Type B pancreatic cell (in vitro differentiated cells): ENCODE results near the gene DAD1. TPM values are rescaled to one million over a fixed set of nuclear protein-coding genes. Genes with fewer than 3 reads are reported as not detected.
"Not testable (repeated sequence)": the region's sequence is repeated elsewhere in the genome, so short reads cannot be mapped to it uniquely, and the experiment has no call there.

Experiments used
- DNase-seq: peaks from one replicate; pipeline ENCODE4 v3.0.0; 2021; ENCODE audit warnings: mixed read lengths; ENCODE audit not compliant: unreplicated experiment; ENCODE audit errors: extremely low spot score
- H3K27ac Mint-ChIP-seq: 2 replicates; pipeline ENCODE4 v1.8.0; 2021; ENCODE audit warnings: mild to moderate bottlenecking, mixed read lengths
- H3K27me3 Mint-ChIP-seq: 2 replicates; pipeline ENCODE4 v1.8.0; 2021; ENCODE audit warnings: mixed read lengths
- H3K36me3 Mint-ChIP-seq: 2 replicates; pipeline ENCODE4 v1.8.0; 2021; ENCODE audit warnings: mixed read lengths
- H3K4me1 Mint-ChIP-seq: one replicate; pipeline ENCODE4 v1.8.0; 2021; ENCODE audit warnings: mixed read lengths; ENCODE audit not compliant: unreplicated experiment
- H3K4me3 Mint-ChIP-seq: 2 replicates; pipeline ENCODE4 v1.8.0; 2021; ENCODE audit warnings: mild to moderate bottlenecking, mixed read lengths
- H3K9me3 Mint-ChIP-seq: 2 replicates; pipeline ENCODE4 v1.8.0; 2021; ENCODE audit warnings: mixed read lengths
- CTCF ChIP-seq: fragments of 200-600 bp; sonication (generic); conservative IDR thresholded peaks from 2 replicates; pipeline ENCODE4 v1.5.0; 2021; ENCODE audit warnings: antibody characterized with exemption, mild to moderate bottlenecking
- long read RNA-seq: library from polyadenylated mRNA; unstranded; transcript quantifications from one replicate; pipeline ENCODE4 v2.0.0, GENCODE V29; 2020
- total RNA-seq: library from RNA; stranded (reverse); gene quantifications from 2 replicates; pipeline ENCODE4 v1.2.1, GENCODE V29; 2021; ENCODE audit warnings: low replicate concordance

Gene DAD1
- 191 and 228 TPM in 2 replicates for total RNA-seq
- long read RNA-seq, transcript DAD1-201 (3 exons, 731 nt): major isoform, 106 of 113 reads
- long read RNA-seq, partial matches to known transcripts: 2 of 113 reads
- long read RNA-seq, other reads (novel, unspliced or antisense): 3 of 113 reads

DNA sequence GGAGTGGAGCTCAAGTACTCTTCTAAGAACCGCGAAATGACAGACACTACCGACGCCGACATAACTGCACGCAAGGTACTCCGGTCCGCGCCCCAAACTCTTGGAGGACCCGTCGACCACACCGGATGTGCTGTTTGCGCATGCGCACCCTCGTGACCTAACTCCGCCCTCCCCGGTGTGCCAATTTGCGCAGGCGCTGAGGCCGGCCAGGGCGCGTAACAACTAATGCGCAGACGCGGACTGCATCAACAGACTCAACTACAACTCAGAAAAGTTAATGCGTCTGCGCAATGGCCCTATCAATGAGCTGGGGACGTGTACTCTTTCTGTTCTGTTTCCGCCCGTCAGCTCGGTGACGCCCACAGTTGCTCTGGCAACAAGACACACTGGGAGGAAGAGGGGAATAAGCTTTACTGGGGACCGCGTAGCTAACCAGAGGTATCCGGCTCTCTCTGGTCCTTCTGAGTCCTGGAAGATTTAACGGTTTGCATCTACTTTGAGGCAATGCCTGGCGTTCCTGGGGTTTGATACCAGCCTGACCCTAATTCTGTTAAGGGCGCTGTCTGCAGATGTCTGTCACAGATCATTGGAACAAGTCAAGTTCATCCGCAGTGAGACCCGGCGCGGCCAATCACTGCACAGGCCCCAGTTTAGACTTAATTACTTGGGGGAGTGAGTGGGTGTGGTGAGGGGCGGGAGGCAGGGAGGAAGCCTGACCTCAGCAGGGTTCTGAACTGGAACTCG is at the start of gene DAD1:
Gene DAD1 (minus strand): TSS at position 129 of the 744 bp plus-strand sequence. CDS start 67 bp downstream, at position 62.
- DNase-seq: peak; percentile 100
- H3K9me3 Mint-ChIP-seq: no peaks in the 10 kb centered on the region
- peak within 1 kb of the TSS; percentile 96 for H3K27ac Mint-ChIP-seq
- peaks cover 25% of the 10 kb centered on the region for H3K27me3 Mint-ChIP-seq
- peaks cover 15% of the 10 kb centered on the region for H3K36me3 Mint-ChIP-seq
- TF ChIP-seq CTCF: no peak
- H3K4me3 Mint-ChIP-seq: peak within 1 kb of the TSS; percentile 93
- peaks cover 34% of the 10 kb centered on the region for H3K4me1 Mint-ChIP-seq

DNA sequence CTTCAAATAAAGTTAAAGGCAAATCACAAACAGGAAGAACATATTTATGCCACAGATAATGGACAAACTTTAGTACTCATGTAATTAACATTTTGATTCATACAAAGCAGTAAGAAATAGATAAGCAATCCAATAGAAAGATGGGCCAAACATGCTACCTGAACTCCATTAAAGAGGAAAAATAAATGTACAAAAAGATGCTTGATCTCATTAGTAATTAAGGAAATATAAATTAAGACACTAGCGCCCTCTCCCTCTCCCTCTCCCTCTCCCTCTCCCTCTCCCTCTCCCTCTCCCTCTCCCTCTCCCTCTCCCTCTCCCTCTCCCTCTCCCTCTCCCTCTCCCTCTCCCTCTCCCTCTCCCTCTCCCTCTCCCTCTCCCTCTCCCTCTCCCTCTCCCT is 47.0 kb upstream of the DAD1 start:
- H3K9me3 Mint-ChIP-seq: not testable (repeated sequence)

GRCh38 chr14:22634233-22634900 is 45.3 kb upstream of the DAD1 start:
- no peak for DNase-seq
- TF ChIP-seq CTCF: no peak
- H3K9me3 Mint-ChIP-seq: peaks cover 17% of the 10 kb centered on the region
- no peak overlapping the region for H3K4me3 Mint-ChIP-seq
- H3K36me3 Mint-ChIP-seq: no peaks in the 10 kb centered on the region
- H3K4me1 Mint-ChIP-seq: no peaks in the 10 kb centered on the region
- no peaks in the 10 kb centered on the region for H3K27me3 Mint-ChIP-seq
- no peak overlapping the region for H3K27ac Mint-ChIP-seq

More for the DNA sequence above, 47.0 kb upstream of the DAD1 start:
- H3K36me3 Mint-ChIP-seq, H3K27me3 Mint-ChIP-seq, H3K27ac Mint-ChIP-seq, H3K4me1 Mint-ChIP-seq, H3K4me3 Mint-ChIP-seq, DNase-seq: not testable (repeated sequence)

DNA sequence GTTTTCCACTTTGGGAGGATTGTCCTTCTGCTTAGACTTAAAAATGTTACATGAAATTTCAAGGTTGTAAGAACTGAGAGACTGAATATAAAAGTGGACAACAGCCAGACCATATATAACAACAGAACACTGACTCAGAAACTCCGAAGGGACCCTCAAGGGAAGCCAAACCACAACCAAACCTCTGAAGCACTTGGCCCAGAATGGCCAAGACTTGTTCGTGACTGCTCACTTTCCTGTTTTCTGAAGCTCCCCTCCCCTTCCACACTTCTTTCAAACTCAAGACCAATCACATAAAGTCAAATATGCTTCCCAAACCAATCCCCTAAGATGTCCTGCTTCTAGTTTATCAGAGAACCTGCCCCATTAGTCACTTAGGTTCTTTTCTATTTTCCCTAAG is 41.5 kb upstream of the DAD1 start:
- Mint-ChIP-seq H3K36me3 (no peaks in the 10 kb centered on the region), H3K27me3 (no peaks in the 10 kb centered on the region), H3K4me3 (no peak overlapping the region), H3K4me1 (no peaks in the 10 kb centered on the region), H3K27ac (no peak overlapping the region), H3K9me3 (peaks cover 17% of the 10 kb centered on the region)
- no peak for DNase-seq
- TF ChIP-seq CTCF: no peak

GRCh38 chr14:22630066-22630465 is 41.0 kb upstream of the DAD1 start:
- H3K27ac Mint-ChIP-seq: no peak overlapping the region
- DNase-seq: no peak
- H3K4me3 Mint-ChIP-seq: no peak overlapping the region
- H3K4me1 Mint-ChIP-seq: no peaks in the 10 kb centered on the region
- no peaks in the 10 kb centered on the region for H3K27me3 Mint-ChIP-seq
- peaks cover 17% of the 10 kb centered on the region for H3K9me3 Mint-ChIP-seq
- no peak for TF ChIP-seq CTCF
- H3K36me3 Mint-ChIP-seq: no peaks in the 10 kb centered on the region

GRCh38 chr14:22629361-22629760 is 40.3 kb upstream of the DAD1 start:
- peaks cover 17% of the 10 kb centered on the region for H3K9me3 Mint-ChIP-seq
- no peak overlapping the region for H3K27ac Mint-ChIP-seq
- no peaks in the 10 kb centered on the region for H3K4me1 Mint-ChIP-seq
- TF ChIP-seq CTCF: no peak
- no peak overlapping the region for H3K4me3 Mint-ChIP-seq
- DNase-seq: no peak
- H3K27me3 Mint-ChIP-seq: no peaks in the 10 kb centered on the region
- no peaks in the 10 kb centered on the region for H3K36me3 Mint-ChIP-seq
